ENCODE measurements around the gene MBNL1. TPM values are rescaled to one million over a fixed set of nuclear protein-coding genes. Genes with fewer than 3 reads are reported as not detected.

Gene MBNL1
- polyA plus RNA-seq, 3 donors = 190 to 204 (median 191) TPM

GRCh38 chr3:152421162-152421561, 152.4 kb downstream of the MBNL1 start:
- Mint-ChIP-seq H3K36me3 (peaks cover 66 to 80% of the 10 kb centered on the region in 2 donors), H3K27me3 (ENCODE audit: low read depth in 3 of 3) (no peaks in the 10 kb centered on the region), H3K4me1 (peaks cover 23% of the 10 kb centered on the region), H3K4me3 (no peak overlapping the region), H3K27ac (peak overlapping the region in 1 of 7 donors; percentile 11), H3K9me3 (peaks cover 2 to 15% (median 9%) of the 10 kb centered on the region in 7 donors)
- WGBS (ENCODE audit: insufficient coverage) = no CpG with 5 or more reads among the region's 6 CpGs
- Histone ChIP-seq H4K20me1 (ENCODE audit: insufficient read depth, low read length) (peaks cover 64% of the 10 kb centered on the region), H3K4me2 (replicated peaks; ENCODE audit: extremely low read depth, low read length, poor library complexity, severe bottlenecking) (no peak overlapping the region), H2AFZ (ENCODE audit: insufficient read depth, low read depth, low read length, poor library complexity, severe bottlenecking) (no peak overlapping the region), H3K27ac (ENCODE audit: low read depth in 1 of 2, low read length in 2 of 2) (peak overlapping the region in 1 of 2 donors; percentile 4), H3K4me1 (ENCODE audit: control insufficient read depth in 1 of 2, insufficient read depth in 2 of 2, low read length in 2 of 2) (no peaks in the 10 kb centered on the region), H3K27me3 (ENCODE audit: control insufficient read depth in 2 of 2, insufficient read depth in 2 of 2, low read length in 2 of 2) (no peaks in the 10 kb centered on the region), H3K36me3 (replicated peaks in 1 of 2; ENCODE audit: control insufficient read depth in 1 of 2, insufficient read depth in 2 of 2, low read length in 2 of 2) (peaks cover 47 to 59% of the 10 kb centered on the region in 2 donors), H3K9me3 (replicated peaks in 1 of 2; ENCODE audit: control insufficient read depth in 1 of 2, insufficient read depth in 1 of 2, low read length in 2 of 2) (peaks cover 0 to 11% of the 10 kb centered on the region in 2 donors), H3K9ac (ENCODE audit: insufficient read depth, low read length, poor library complexity, severe bottlenecking) (no peak overlapping the region), H3K79me2 (ENCODE audit: insufficient read depth, low read length) (peaks cover 80% of the 10 kb centered on the region), H3K4me3 (replicated peaks in 1 of 3; ENCODE audit: low read depth in 2 of 3, low read length in 3 of 3) (no peak overlapping the region)
- intact Hi-C loops (cut with micrococcal nuclease) = no loop called here
- TF ChIP-seq CTCF (IDR thresholded peaks at IDR 0.05) = no peak
- DNase-seq = no peak

- Histone ChIP-seq H3K9ac (ENCODE audit: insufficient read depth, low read length, poor library complexity, severe bottlenecking) (no peak overlapping the region), H3K79me2 (ENCODE audit: insufficient read depth, low read length) (peaks cover 88% of the 10 kb centered on the region), H3K4me1 (ENCODE audit: control insufficient read depth in 1 of 2, insufficient read depth in 2 of 2, low read length in 2 of 2) (no peaks in the 10 kb centered on the region), H3K27ac (ENCODE audit: low read depth in 1 of 2, low read length in 2 of 2) (peak overlapping the region in 1 of 2 donors; percentile 43), H3K27me3 (ENCODE audit: control insufficient read depth in 2 of 2, insufficient read depth in 2 of 2, low read length in 2 of 2) (no peaks in the 10 kb centered on the region), H3K9me3 (replicated peaks in 1 of 2; ENCODE audit: control insufficient read depth in 1 of 2, insufficient read depth in 1 of 2, low read length in 2 of 2) (no peaks in the 10 kb centered on the region), H2AFZ (ENCODE audit: insufficient read depth, low read depth, low read length, poor library complexity, severe bottlenecking) (no peak overlapping the region), H3K4me3 (replicated peaks in 1 of 3; ENCODE audit: low read depth in 2 of 3, low read length in 3 of 3) (no peak overlapping the region), H3K4me2 (replicated peaks; ENCODE audit: extremely low read depth, low read length, poor library complexity, severe bottlenecking) (no peak overlapping the region), H4K20me1 (ENCODE audit: insufficient read depth, low read length) (peaks cover 69% of the 10 kb centered on the region), H3K36me3 (replicated peaks in 1 of 2; ENCODE audit: control insufficient read depth in 1 of 2, insufficient read depth in 2 of 2, low read length in 2 of 2) (peaks cover 8 to 45% of the 10 kb centered on the region in 2 donors)
- no peaks in the 10 kb centered on the region for H3K27me3 Mint-ChIP-seq (ENCODE audit: low read depth in 3 of 3)
- H3K9me3 Mint-ChIP-seq = peaks cover 0 to 9% (median 2%) of the 10 kb centered on the region in 7 donors
- H3K36me3 Mint-ChIP-seq = peaks cover 30 to 44% of the 10 kb centered on the region in 2 donors
- H3K4me3 Mint-ChIP-seq = no peak overlapping the region
- H3K4me1 Mint-ChIP-seq = peaks cover 25% of the 10 kb centered on the region
- intact Hi-C loops (cut with micrococcal nuclease) = no loop called here
- no peak for DNase-seq
- peak overlapping the region in 2 of 7 donors; percentile 16 to 54 for H3K27ac Mint-ChIP-seq
- TF ChIP-seq CTCF (IDR thresholded peaks at IDR 0.05) = no peak
These were observed 157.7 kb downstream of the MBNL1 start for GRCh38 chr3:152426393-152426792.
